ENCODE results near the gene ECT2L.

The ECT2L gene

GRCh38 chr6:138795809-138796603, at the start of gene ECT2L:
Gene ECT2L, plus strand, starts transcription at chr6:138796087. Its CDS starts 17,188 bp downstream, at chr6:138813275.
- DNase-seq = no peak

GRCh38 chr6:138752017-138752416, 43.9 kb upstream of the ECT2L start:
- DNase-seq = peak; percentile 20

- DNase-seq = no peak
Observed at GRCh38 chr6:138757136-138757535, 38.8 kb upstream of the ECT2L start.

GRCh38 chr6:138765896-138766655, 29.8 kb upstream of the ECT2L start:
- DNase-seq = peak; percentile 68

GRCh38 chr6:138769102-138769676, 26.7 kb upstream of the ECT2L start:
- no peak for DNase-seq

GRCh38 chr6:138772596-138773176, 23.2 kb upstream of the ECT2L start:
- DNase-seq = peak; percentile 84

DNA sequence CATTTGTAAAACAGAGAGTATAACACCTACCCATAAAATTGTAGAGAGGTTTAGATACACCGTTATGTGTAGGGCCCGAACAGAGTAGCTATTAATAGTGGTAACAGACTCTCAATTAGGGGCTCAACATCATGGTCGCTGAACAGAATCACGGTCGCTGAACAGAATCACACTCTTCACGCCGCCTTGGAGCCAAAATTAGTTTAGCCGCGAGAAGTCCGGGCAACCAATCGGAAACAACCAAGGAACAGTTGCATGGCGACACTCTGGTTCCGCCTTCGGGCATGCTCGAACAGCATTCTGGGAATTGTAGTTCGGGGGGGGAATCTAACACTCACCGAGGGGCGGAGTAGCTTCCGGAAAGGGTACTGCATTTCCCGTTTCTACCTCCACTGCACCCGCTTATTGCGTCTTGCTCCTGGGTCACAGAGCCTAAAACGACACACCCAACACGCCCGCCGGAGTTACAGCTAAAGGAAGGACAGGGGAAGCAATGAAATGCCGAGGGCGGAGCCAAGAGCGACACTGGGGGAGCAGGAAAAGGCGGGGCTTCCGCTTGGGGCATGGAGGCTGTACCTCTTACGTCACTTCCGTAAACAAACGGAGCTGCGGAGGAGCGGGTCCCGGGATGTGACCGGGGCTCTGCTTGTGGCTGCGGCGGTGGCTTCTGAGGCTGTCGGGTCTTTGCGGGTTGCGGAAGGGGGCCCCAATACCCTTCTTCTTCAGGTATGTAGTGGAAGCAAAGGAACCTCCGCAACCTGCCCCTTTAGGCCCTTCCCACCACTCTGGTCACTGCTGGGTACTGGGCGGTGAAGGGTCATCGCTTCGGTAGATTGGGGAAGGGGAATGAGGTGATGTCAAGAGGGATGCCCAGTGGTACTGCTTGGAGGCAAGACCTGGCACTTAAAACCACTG, 22.5 kb upstream of the ECT2L start, which contains the start of gene CCDC28A:
CCDC28A (plus strand) TSS at position 593 of the 915 bp plus-strand sequence. CDS start 2,352 bp downstream, outside the sequence.
- peak; percentile 98 for DNase-seq

GRCh38 chr6:138774370-138774769, 21.5 kb upstream of the ECT2L start:
- DNase-seq = no peak

- DNase-seq = no peak
Observed at GRCh38 chr6:138776659-138777058, 19.2 kb upstream of the ECT2L start.

DNA sequence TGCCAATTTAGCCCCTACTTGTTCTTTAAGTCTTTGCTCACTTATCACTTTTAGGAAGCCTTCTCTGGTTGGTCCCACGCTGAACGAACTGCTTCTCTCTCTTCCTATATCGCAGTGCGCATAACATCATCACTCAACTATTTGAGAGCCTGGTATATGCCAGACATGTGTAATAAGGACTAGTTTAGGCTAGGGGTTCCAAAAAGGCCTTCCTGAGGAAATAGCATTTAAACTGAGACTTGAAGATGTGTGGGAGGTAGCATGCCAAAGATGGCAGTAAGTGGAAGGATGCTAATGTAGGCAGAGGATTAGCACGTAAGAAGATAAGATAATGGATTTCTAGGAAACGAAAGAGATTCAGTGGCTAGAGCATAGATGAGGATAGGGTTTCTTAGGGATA, 17.6 kb upstream of the ECT2L start:
- DNase-seq = no peak

- no peak for DNase-seq
Observed at GRCh38 chr6:138782243-138782642, 13.6 kb upstream of the ECT2L start.

- DNase-seq = no peak
Observed at GRCh38 chr6:138785079-138785478, 10.8 kb upstream of the ECT2L start.

- DNase-seq = no peak
Observed at GRCh38 chr6:138785980-138786379, 9.9 kb upstream of the ECT2L start.

GRCh38 chr6:138787138-138787537, 8.7 kb upstream of the ECT2L start:
- no peak for DNase-seq

DNA sequence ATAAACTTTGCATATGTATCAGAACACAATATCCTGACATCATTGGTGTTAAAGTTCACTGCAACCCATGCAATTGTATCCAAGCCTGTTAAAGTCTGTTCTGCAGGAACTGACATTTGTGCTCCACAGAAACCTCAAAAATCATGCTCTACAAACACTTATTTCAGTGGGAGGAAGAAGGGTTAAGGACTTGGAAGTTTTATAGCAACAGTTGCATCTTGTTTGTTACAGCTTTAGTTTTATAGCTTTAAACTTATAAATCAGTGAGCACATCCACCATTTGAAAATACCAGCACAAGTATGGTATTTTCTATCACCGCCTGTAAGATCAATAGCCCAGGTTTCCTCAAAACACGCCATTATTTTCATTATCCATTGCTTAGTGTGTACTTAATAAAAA, 884 bp downstream of the ECT2L start:
- DNase-seq = no peak

DNA sequence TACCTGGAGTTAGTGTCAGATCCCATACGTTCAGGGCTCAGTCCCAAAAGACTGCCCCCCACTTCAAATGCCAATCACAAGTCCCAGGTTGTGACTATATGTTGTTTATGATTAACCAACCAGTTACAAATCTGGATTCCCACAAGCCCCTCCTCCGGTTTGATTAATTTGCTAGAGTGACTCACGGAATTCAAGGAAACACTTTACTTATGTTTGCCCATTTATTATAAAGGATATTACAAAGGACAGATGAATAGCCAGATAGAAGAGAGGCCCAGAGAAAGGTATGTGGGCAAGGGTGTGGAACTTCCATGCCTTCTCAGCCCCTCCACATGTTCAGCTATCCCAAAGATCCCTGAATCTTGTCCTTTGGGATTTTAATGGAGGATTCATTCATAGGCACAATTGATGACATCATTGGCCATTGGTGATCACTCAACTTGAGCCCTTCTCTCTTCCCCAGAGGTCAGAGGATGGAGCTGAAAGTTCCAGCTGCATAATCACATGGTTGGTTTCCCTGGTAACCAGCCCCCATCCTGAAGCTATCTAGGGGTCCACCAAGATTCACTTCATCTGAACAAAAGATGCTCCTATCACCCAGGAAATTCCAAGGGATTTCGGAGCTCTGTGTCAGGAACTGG, 2.0 kb downstream of the ECT2L start:
- no peak for DNase-seq

GRCh38 chr6:138800377-138801150, 4.7 kb downstream of the ECT2L start:
- DNase-seq = no peak

DNA sequence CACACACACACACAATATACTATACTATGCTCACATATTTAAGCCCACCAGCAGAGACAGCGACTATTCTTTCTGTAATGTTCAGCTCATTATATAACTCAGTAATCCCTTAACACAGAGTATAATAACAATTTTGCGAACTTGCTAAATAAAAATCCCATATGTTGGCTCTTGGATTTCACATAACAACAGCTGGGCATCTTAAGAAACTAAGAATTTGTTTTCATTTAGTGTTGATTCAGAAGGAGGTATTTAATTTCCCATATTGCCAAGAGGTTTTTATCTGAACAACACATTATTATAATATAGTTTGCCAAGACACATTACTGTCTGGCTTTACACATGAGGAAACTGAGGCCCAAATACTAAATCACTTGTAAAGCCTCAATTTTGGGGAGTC, 7.4 kb downstream of the ECT2L start:
- DNase-seq = peak; percentile 73

- peak; percentile 38 for DNase-seq
Observed at GRCh38 chr6:138803861-138804260, 8.0 kb downstream of the ECT2L start.

DNA sequence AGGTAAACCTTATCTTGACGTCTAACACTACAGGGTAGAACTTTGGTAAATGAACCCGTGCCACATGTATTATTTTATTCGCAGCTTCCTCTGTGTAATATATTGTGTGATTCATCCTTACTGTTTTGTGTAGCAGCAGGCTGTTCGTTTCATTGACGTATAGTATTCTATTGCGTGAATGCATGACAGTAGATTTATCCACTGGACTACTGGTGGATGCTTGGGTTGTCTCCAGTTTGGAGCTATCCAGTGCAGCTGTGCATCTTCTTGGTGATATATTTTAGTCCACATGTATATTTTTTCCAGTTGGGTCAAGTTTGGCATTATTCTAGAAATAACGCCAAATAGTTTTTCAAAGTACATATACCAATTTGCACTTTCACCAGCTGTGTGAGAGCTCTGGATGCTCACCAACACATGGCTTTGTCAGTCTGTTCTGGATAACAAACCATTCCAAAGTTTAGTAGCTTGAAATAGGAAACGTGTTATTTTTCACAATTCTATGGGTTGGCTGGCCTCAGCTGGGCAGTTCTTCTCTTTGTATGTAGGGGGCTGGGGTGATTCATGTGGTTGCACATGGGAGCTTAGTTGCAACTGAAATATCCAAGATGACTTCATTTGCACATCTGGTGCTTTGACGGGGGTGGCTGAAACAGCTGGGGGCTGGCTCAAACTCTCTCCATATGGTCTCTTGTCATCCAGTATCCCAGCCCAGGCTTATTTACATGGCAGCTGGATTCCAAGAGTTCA, 9.3 kb downstream of the ECT2L start:
- DNase-seq = peak; percentile 67

All from NCI-H2171 treated with DMSO at 0.1 percent for 48 hours (cell line).